ENCODE results near the gene SPON2.

DNA sequence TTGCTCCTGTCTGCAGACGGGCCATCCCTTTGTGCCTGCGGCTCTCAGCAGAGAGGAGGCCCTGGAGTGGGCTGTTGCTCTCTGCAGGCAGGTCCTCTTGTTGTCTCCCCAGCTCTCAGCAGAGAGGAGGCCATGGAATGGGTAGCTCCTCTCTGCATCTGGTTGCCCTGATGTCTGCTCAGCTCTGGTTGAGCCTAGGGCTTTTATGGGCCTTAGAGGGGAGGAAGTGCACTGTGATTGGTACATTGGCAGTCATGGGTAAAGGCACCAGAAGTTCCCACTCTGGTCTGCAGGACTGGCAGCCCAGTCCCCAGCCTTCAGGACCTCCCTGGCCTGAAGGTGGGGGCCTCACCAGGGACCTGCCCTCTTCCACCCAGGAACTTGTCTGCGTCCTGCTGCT, 21.5 kb downstream of the SPON2 start:
- TF ChIP-seq EP300 (IDR thresholded peaks at IDR 0.05) (no peak), CTCF (IDR thresholded peaks at IDR 0.05) (no peak), MYC (IDR thresholded peaks at IDR 0.05; ENCODE audit: borderline replicate concordance, low read length) (no peak), REST (IDR thresholded peaks at IDR 0.05) (no peak), CBX8 (IDR thresholded peaks at IDR 0.05) (no peak), KDM1A (IDR thresholded peaks at IDR 0.05; ENCODE audit: low read depth) (no peak), NR3C1 (IDR thresholded peaks at IDR 0.05) (no peak), POLR2AphosphoS2 (conservative IDR thresholded peaks at IDR 0.05; ENCODE audit: low read length) (no peak), JUN (IDR thresholded peaks at IDR 0.05) (no peak)

Data from A549 (cell line).